Breast epithelium (tissue), 4 donors: ENCODE results near the gene COMT. TPM values are rescaled to one million over a fixed set of nuclear protein-coding genes. Genes with fewer than 3 reads are reported as not detected.

Experiments used
- DNase-seq, 2 donors: peaks; one replicate each; pipeline ENCODE4 v3.0.0-alpha.2; 2019; ENCODE audit warnings: low spot score in 2 of 2
- H3K27ac ChIP-seq, 2 donors: fragments of 200-600 bp; sonication (generic) in 1 of 2; one replicate each; pipeline ENCODE4 v1.5.1; 2016 to 2019; ENCODE audit warnings: mild to moderate bottlenecking in 1 of 2
- H3K27me3 ChIP-seq, 2 donors: fragments of 200-600 bp; sonication (generic) in 1 of 2; one replicate each; pipeline versions ENCODE4 v1.5.1 to v1.6.0; 2017 to 2019; ENCODE audit warnings: control low read depth in 1 of 2, mild to moderate bottlenecking in 1 of 2
- H3K36me3 ChIP-seq: fragments of 200-600 bp; one replicate; pipeline ENCODE4 v1.5.1; 2019
- H3K4me1 ChIP-seq, 2 donors: fragments of 200-600 bp; sonication (generic); one replicate each; pipeline ENCODE4 v1.5.1; 2016 to 2019; ENCODE audit warnings: control low read depth in 1 of 2
- H3K4me3 ChIP-seq, 3 donors: fragments of 200-600 bp; sonication (generic); 1 replicate in 2 of 3; 2 replicates in 1 of 3; pipeline ENCODE4 v1.5.1; 2016 to 2019; ENCODE audit warnings: mild to moderate bottlenecking in 3 of 3, moderate library complexity in 2 of 3
- H3K9me3 ChIP-seq, 2 donors: fragments of 200-600 bp; sonication (generic) in 1 of 2; one replicate each; pipeline ENCODE4 v1.5.1; 2016 to 2019; ENCODE audit warnings: control low read depth in 1 of 2
- POLR2A ChIP-seq: fragments of 450-650 bp; IDR thresholded peaks from one replicate; pipeline ENCODE4 v1.6.1; 2016; ENCODE audit warnings: antibody characterized with exemption, mild to moderate bottlenecking, moderate library complexity
- POLR2AphosphoS5 ChIP-seq, 3 donors: sonication (generic); formaldehyde crosslinking; IDR thresholded peaks; one replicate each; pipeline ENCODE4 v1.6.1; 2017; ENCODE audit warnings: antibody characterized with exemption in 3 of 3
- intact Hi-C: fragments of 100-400 bp; cut with DNase I; formaldehyde crosslinking; loops from one replicate; pipeline ENCODE4 v1.15.1; 2023; ENCODE audit warnings: low total_unique reads
- total RNA-seq, 3 donors: library from RNA; depleted of rRNA; stranded (reverse); fragments of >200 nt; gene quantifications; one replicate each; pipeline ENCODE4 v1.1.0, GENCODE V29; 2016
- TF ChIP-seq, protein P1 (sequence below), 3 donors: fragments of 450-650 bp; IDR thresholded peaks; one replicate each; pipeline ENCODE4 v1.5.1; 2016 to 2017; ENCODE audit warnings: antibody characterized with exemption in 3 of 3, mild to moderate bottlenecking in 3 of 3, moderate library complexity in 3 of 3

The COMT gene
- total RNA-seq, 3 donors from 2014 or later: 136 to 198 (median 196) TPM

DNA sequence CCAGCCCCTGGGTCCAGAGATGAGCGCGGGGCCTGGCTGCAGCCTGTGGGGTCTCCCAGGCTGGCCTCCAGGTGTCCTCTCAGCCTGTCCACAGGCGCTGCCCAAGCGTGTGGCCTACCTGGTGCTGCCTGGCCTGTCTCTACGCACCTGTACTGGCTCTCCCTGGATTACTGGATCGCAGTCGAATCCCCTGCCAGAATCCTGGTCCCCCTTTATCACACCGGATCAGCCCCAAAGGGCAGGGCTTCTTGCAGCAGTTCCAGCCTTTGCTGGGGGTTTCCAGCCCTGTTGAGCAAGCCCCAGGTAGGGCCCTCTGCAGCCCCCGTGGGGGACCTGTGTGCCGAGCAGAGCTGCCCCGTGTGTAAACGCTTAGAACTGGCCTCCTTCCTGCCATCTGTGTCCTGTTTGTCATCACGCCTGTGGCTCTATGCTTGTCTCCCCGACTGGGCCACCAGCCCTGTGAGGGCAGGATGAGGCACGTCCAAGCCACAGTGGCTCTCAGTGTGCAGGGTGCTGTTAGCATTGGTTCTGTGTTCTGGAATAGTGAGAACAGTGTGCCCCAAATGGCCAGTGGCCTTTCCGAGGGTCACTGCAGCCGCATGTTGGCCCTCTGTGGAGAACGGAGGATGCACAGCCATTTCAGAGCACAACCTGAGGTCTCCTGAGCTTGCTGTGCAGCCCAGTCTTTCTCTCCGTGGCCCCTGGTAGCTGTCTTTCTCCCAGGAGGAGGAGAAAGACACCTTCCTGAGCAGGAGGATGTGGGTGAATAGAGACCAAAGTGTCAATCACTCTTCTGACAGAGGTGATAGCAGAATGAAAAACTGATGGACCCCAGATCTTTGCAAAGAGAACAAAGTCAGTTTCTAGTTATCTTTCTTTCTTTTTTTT is 13.9 kb downstream of the COMT start:
- Histone ChIP-seq H3K4me1 (peaks cover 3 to 16% of the 10 kb centered on the region in 2 donors), H3K27ac (peak overlapping the region; percentile 57 to 69), H3K27me3 (no peaks in the 10 kb centered on the region), H3K9me3 (no peaks in the 10 kb centered on the region), H3K4me3 (no peak overlapping the region), H3K36me3 (no peaks in the 10 kb centered on the region)
- TF ChIP-seq POLR2AphosphoS5 (IDR thresholded peaks at IDR 0.05): no peak
- TF ChIP-seq POLR2A: no peak
- TF ChIP-seq, protein P1, sequence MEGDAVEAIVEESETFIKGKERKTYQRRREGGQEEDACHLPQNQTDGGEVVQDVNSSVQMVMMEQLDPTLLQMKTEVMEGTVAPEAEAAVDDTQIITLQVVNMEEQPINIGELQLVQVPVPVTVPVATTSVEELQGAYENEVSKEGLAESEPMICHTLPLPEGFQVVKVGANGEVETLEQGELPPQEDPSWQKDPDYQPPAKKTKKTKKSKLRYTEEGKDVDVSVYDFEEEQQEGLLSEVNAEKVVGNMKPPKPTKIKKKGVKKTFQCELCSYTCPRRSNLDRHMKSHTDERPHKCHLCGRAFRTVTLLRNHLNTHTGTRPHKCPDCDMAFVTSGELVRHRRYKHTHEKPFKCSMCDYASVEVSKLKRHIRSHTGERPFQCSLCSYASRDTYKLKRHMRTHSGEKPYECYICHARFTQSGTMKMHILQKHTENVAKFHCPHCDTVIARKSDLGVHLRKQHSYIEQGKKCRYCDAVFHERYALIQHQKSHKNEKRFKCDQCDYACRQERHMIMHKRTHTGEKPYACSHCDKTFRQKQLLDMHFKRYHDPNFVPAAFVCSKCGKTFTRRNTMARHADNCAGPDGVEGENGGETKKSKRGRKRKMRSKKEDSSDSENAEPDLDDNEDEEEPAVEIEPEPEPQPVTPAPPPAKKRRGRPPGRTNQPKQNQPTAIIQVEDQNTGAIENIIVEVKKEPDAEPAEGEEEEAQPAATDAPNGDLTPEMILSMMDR (IDR thresholded peaks at IDR 0.05): no peak
- no peak for DNase-seq
- intact Hi-C loops: no loop called here

DNA sequence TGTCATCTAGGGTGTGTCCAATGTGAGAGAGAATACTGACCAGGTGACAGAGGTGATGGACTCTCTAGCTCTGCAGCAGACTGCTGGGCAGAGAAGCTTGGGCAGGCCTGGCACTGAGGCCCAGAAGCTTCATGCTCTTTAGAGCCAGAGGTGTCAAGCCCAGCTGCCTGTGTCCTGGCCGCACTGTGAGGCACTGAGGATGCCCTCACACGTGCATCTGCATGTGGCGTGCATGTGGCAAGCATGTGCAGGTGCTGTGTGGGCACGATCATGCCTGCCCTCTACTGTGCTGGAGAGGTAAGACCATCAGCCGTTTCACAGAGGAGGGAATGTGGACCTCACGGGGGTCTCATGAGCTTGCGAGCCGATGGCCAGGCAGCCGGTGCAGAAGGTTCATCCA is 15.9 kb downstream of the COMT start:
- no peak for DNase-seq
- Histone ChIP-seq H3K36me3 (no peaks in the 10 kb centered on the region), H3K9me3 (no peaks in the 10 kb centered on the region), H3K4me3 (no peak overlapping the region), H3K27me3 (no peaks in the 10 kb centered on the region), H3K4me1 (peaks cover 7 to 31% of the 10 kb centered on the region in 2 donors), H3K27ac (no peak overlapping the region)
- intact Hi-C loops: no loop called here
- TF ChIP-seq POLR2A (no peak), POLR2AphosphoS5 (IDR thresholded peaks at IDR 0.05) (no peak)
- TF ChIP-seq, protein P1 (IDR thresholded peaks at IDR 0.05): no peak

DNA sequence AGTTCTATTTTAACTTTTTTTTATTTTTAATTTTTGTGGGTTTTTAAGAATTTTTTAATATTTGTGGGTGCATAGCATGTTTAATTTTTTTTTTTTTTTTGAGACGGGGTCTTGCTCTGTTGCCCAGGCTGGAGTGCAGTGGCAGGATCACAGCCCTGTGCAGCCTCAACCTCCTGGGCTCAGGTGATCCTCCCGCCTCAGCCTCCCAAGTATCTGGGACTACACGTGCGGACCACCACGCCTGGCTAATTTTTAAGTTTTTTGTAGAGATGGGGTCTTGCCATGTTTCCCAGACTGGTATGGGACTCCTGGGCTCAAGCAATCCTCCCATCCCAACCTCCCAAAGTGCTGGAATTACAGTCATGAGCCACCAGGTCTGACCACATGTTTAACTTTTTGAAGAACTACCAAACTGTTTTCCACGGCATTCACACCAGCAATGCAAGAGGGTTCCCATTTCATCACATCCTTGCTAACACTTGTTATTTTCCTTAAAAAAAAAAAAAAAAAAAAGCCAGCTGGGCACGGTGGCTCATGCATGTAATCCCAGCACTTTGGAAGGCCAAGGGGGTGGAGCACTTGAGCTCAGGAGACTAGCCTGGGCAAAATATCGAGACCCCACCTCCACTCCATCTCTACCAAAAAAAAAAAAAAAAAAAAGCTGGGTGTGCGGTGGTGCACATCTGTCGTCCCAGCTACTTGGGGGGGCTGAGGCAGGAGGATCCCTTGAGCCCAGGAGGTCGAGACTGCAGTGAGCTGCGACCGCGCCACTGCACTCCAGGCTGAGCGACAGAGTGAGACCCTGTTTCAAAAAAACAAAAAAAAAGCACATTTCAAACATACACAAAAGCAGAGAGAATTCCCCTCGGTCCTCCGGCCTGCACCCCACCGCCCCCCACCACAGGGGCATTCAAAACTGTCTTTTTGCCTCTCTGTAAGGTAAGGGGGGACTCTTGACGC is 16.8 kb downstream of the COMT start:
- intact Hi-C loops: no loop called here
- Histone ChIP-seq H3K4me3 (peak overlapping the region in 2 of 3 donors; percentile 45 to 51), H3K9me3 (no peaks in the 10 kb centered on the region), H3K36me3 (no peaks in the 10 kb centered on the region), H3K4me1 (peaks cover 7 to 28% of the 10 kb centered on the region in 2 donors), H3K27me3 (no peaks in the 10 kb centered on the region), H3K27ac (peak overlapping the region; percentile 77 to 79)
- no peak for DNase-seq
- TF ChIP-seq, protein P1 (IDR thresholded peaks at IDR 0.05): no peak
- TF ChIP-seq POLR2A (no peak), POLR2AphosphoS5 (IDR thresholded peaks at IDR 0.05) (no peak)

DNA sequence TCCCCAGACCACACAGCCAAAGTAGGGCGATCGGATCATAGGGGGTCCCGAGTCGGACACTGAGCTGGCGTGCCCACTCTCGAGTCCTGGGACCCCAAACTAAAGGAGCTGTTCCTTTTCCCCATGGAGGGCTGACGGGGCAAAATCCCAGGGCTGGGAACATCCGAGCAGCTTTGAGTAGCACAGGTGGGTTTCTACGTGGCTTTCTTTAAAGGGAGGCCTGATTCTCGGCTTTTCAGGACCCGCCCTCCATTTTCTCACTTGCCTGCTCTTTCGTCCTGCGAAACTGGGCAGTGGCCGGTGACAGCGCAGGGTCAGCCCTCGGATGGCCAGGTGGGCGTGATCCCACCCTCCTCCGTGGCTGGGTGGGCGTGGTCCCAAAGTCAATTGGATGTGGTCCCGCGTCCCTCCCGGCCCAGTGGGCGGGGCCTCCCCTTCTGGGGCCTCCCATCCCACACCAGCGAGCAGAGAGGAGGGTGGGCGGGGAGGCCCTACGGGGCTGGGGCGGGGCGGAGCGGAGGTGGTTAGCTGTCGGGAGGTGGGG is 17.5 kb downstream of the COMT start:
- TF ChIP-seq, protein P1 (IDR thresholded peaks at IDR 0.05): no peak
- TF ChIP-seq POLR2AphosphoS5 (IDR thresholded peaks at IDR 0.05) (no peak), POLR2A (no peak)
- H3K27me3 ChIP-seq: no peaks in the 10 kb centered on the region
- no peaks in the 10 kb centered on the region for H3K36me3 ChIP-seq
- intact Hi-C loops: no loop called here
- peak overlapping the region in 2 of 3 donors; percentile 45 to 51 for H3K4me3 ChIP-seq
- no peaks in the 10 kb centered on the region for H3K9me3 ChIP-seq
- peak overlapping the region; percentile 77 to 79 for H3K27ac ChIP-seq
- peaks cover 9 to 30% of the 10 kb centered on the region in 2 donors for H3K4me1 ChIP-seq
- peak; percentile 70 to 76 for DNase-seq
